MG63 (cell line): ENCODE measurements around the gene POLR2C. TPM values are rescaled to one million over a fixed set of nuclear protein-coding genes. Genes with fewer than 3 reads are reported as not detected.

Experiments
- DNase-seq: peaks from one replicate; pipeline ENCODE4 v3.0.0-alpha.2; 2020
- H3K27me3 ChIP-seq: fragments of 250-450 bp; sonication (Bioruptor Pico); 2 replicates; pipeline ENCODE4 v1.5.1; 2020; ENCODE audit warnings: mild to moderate bottlenecking, moderate library complexity
- H3K36me3 ChIP-seq: fragments of 250-450 bp; sonication (Bioruptor Pico); 2 replicates; pipeline ENCODE4 v1.5.1; 2020; ENCODE audit warnings: mild to moderate bottlenecking, moderate library complexity
- H3K4me3 ChIP-seq: fragments of 250-450 bp; sonication (Bioruptor Pico); 2 replicates; pipeline ENCODE4 v1.5.1; 2020; ENCODE audit warnings: mild to moderate bottlenecking, moderate library complexity
- H3K9me3 ChIP-seq: fragments of 250-450 bp; sonication (Bioruptor Pico); 2 replicates; pipeline ENCODE4 v1.5.1; 2020; ENCODE audit warnings: mild to moderate bottlenecking, moderate library complexity
- total RNA-seq: library from RNA; depleted of rRNA; stranded (reverse); fragments of >200 nt; shearing (Covaris generic); gene quantifications from 2 replicates; pipeline ENCODE4 v1.2.3, GENCODE V29; 2014; ENCODE audit warnings: low replicate concordance; rRNA removed

Gene POLR2C
- total RNA-seq, 1 experiment from 2014 or later, result 482 TPM

- H3K4me3 ChIP-seq, result no peak overlapping the region
- H3K27me3 ChIP-seq, result no peaks in the 10 kb centered on the region
- DNase-seq, result peak; percentile 71
- H3K9me3 ChIP-seq, result no peaks in the 10 kb centered on the region
- H3K36me3 ChIP-seq, result peaks cover 7% of the 10 kb centered on the region
These were observed 57.4 kb downstream of the POLR2C start for GRCh38 chr16:57519796-57520360.

Other genes starting within 250 kb of the POLR2C start
- 352 and 467 TPM in 2 replicates for gene ARL2BP, start 217.4 kb upstream of the POLR2C start, total RNA-seq
- gene PLLP, start 178.0 kb upstream of the POLR2C start, total RNA-seq, result not detected in 2 replicates
- not detected in 2 replicates for gene CCL22, start 103.9 kb upstream of the POLR2C start, total RNA-seq
- gene CX3CL1, start 90.2 kb upstream of the POLR2C start, total RNA-seq, result not detected in 2 replicates
- not detected in 2 replicates for gene CCL17, start 57.9 kb upstream of the POLR2C start, total RNA-seq
- 177 and 277 TPM in 2 replicates for gene CIAPIN1, start 15.3 kb upstream of the POLR2C start, total RNA-seq
- 133 and 193 TPM in 2 replicates for gene COQ9, start 15.2 kb upstream of the POLR2C start, total RNA-seq
- 19.1 and 19.3 TPM in 2 replicates for gene DOK4, start 23.8 kb downstream of the POLR2C start, total RNA-seq
- gene CCDC102A, start 73.9 kb downstream of the POLR2C start, total RNA-seq, result 33.1 and 34.6 TPM in 2 replicates
- gene ADGRG5, start 80.0 kb downstream of the POLR2C start, total RNA-seq, result not detected in 2 replicates
- gene ADGRG1, start 166.0 kb downstream of the POLR2C start, total RNA-seq, result 1.4 and 1.6 TPM in 2 replicates
- not detected in 2 replicates for gene ADGRG3, start 205.6 kb downstream of the POLR2C start, total RNA-seq
- gene DRC7, start 232.1 kb downstream of the POLR2C start, total RNA-seq, result not detected in 2 replicates